ENCODE data around the gene CYP4F12. TPM values are rescaled to one million over a fixed set of nuclear protein-coding genes. Genes with fewer than 3 reads are reported as not detected.
A peak's percentile ranks its signal among the peaks of the same experiment; 100 is the strongest.

CYP4F12 gene
- total RNA-seq, 1 experiment from 2014 or later = 1.7 TPM

GRCh38 chr19:15671891-15672579, 852 bp upstream of the CYP4F12 start:
- no peak for DNase-seq (ENCODE audit: low read depth, low spot score)
- CTCF ChIA-PET = no interaction called here
- H3K27ac ChIP-seq (ENCODE audit: low read length) = no peak overlapping the region

GRCh38 chr19:15673176-15673654, 328 bp downstream of the CYP4F12 start:
- in situ Hi-C loops (cut with HindIII; ENCODE audit: low pct_unique_long_range_greater_than_20kb, low sequenced_read_pairs) (no loop called here), intact Hi-C loops (cut with micrococcal nuclease; ENCODE audit: unreplicated experiment) (no loop called here)
- Histone ChIP-seq H3K4me3 (ENCODE audit: low read depth in 2 of 2, low read length in 2 of 2) (no peak overlapping the region), H3K27ac (ENCODE audit: low read length) (no peak overlapping the region), H3K9me3 (ENCODE audit: control insufficient read depth, insufficient read depth, low read depth, low read length) (no peaks in the 10 kb centered on the region), H3K36me3 (ENCODE audit: control insufficient read depth, insufficient read depth, low read length) (no peaks in the 10 kb centered on the region), H3K4me1 (ENCODE audit: control insufficient read depth, insufficient read depth, low read length) (no peaks in the 10 kb centered on the region), H3K27me3 (ENCODE audit: control insufficient read depth, insufficient read depth, low read length) (no peaks in the 10 kb centered on the region)
- ATAC-seq (peak; percentile 73), DNase-seq (ENCODE audit: low read depth, low spot score) (no peak)
- POLR2A ChIA-PET = no interaction called here
- no TSS peak for BruUV-seq (replicated peaks)
- TF ChIP-seq TCF7L2 (IDR thresholded peaks at IDR 0.05; ENCODE audit: low read depth, low read length) = no peak
- no peak for TF ChIP-seq REST (IDR thresholded peaks at IDR 0.05; ENCODE audit: insufficient read depth in 1 of 2, low read depth in 2 of 2, low read length in 1 of 2)
- TF ChIP-seq POLR2AphosphoS5 (IDR thresholded peaks at IDR 0.05; ENCODE audit: low read depth, low read length) = no peak
- CTCF ChIA-PET = no interaction called here

More at GRCh38 chr19:15671891-15672579, 852 bp upstream of the CYP4F12 start:
- TF ChIP-seq TCF7L2 (IDR thresholded peaks at IDR 0.05; ENCODE audit: low read depth, low read length) (no peak), CTCF (IDR thresholded peaks at IDR 0.05) (no peak), SIN3A (IDR thresholded peaks at IDR 0.05; ENCODE audit: borderline replicate concordance, insufficient read depth, low read depth, low read length) (no peak), POLR2AphosphoS5 (IDR thresholded peaks at IDR 0.05; ENCODE audit: low read depth, low read length) (no peak), REST (IDR thresholded peaks at IDR 0.05; ENCODE audit: insufficient read depth in 1 of 2, low read depth in 2 of 2, low read length in 1 of 2) (no peak)
- BruUV-seq (replicated peaks) = no TSS peak
- Histone ChIP-seq H3K36me3 (ENCODE audit: control insufficient read depth, insufficient read depth, low read length) (no peaks in the 10 kb centered on the region), H3K27me3 (ENCODE audit: control insufficient read depth, insufficient read depth, low read length) (no peaks in the 10 kb centered on the region), H3K4me1 (ENCODE audit: control insufficient read depth, insufficient read depth, low read length) (no peaks in the 10 kb centered on the region), H3K9me3 (ENCODE audit: control insufficient read depth, insufficient read depth, low read depth, low read length) (no peaks in the 10 kb centered on the region), H3K4me3 (ENCODE audit: low read depth in 2 of 2, low read length in 2 of 2) (no peak overlapping the region)
- intact Hi-C loops (cut with micrococcal nuclease; ENCODE audit: unreplicated experiment) = no loop called here
- in situ Hi-C loops (cut with HindIII; ENCODE audit: low pct_unique_long_range_greater_than_20kb, low sequenced_read_pairs) = no loop called here
- POLR2A ChIA-PET = no interaction called here
- peak; percentile 54 for ATAC-seq
